Breast epithelium (tissue), 3 donors: ENCODE data around the gene AGBL5.
A peak's percentile ranks its signal among the peaks of the same experiment; 100 is the strongest.

Experiments
- POLR2AphosphoS5 ChIP-seq, 3 donors: sonication (generic); formaldehyde crosslinking; IDR thresholded peaks; one replicate each; pipeline ENCODE4 v1.6.1; 2017; ENCODE audit warnings: antibody characterized with exemption in 3 of 3
- TF ChIP-seq, protein P1 (sequence below), 3 donors: fragments of 450-650 bp; IDR thresholded peaks; one replicate each; pipeline ENCODE4 v1.5.1; 2016 to 2017; ENCODE audit warnings: antibody characterized with exemption in 3 of 3, mild to moderate bottlenecking in 3 of 3, moderate library complexity in 3 of 3

DNA sequence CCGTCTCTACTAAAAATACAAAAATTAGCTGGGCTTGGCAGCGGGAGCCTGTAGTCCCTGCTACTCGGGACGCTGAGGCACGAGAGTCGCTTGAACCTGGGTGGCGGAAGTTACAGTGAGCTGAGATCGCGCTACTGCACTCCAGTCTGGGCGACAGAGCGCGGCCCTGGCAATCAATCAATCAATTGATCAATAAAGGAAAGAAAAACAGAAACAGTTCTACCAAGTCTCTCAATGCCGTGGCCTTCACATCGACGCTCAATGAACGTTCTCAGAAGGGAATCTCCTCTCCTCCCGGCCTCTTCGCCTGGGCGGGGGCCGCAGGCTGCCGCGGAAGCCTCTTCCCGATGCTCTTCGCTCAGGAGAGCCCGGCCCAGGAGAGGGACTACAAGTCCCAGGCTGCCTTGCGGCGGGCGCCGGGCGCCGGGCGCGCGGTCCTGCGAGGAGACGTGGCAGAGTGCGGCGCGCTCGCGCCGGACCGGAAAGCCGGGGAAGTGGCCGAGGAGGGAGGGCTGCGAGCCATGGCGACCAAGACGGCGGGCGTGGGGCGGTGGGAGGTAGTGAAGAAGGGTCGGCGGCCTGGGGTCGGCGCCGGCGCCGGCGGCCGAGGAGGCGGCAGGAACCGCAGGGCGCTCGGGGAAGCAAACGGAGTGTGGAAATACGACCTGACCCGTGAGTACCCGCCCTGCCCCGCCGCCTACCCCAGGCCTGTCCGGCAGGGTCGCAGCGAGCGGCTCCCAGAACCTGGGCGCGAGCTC is 18.8 kb upstream of the AGBL5 start, which contains the start of gene TMEM214:
- TF ChIP-seq, protein P1, sequence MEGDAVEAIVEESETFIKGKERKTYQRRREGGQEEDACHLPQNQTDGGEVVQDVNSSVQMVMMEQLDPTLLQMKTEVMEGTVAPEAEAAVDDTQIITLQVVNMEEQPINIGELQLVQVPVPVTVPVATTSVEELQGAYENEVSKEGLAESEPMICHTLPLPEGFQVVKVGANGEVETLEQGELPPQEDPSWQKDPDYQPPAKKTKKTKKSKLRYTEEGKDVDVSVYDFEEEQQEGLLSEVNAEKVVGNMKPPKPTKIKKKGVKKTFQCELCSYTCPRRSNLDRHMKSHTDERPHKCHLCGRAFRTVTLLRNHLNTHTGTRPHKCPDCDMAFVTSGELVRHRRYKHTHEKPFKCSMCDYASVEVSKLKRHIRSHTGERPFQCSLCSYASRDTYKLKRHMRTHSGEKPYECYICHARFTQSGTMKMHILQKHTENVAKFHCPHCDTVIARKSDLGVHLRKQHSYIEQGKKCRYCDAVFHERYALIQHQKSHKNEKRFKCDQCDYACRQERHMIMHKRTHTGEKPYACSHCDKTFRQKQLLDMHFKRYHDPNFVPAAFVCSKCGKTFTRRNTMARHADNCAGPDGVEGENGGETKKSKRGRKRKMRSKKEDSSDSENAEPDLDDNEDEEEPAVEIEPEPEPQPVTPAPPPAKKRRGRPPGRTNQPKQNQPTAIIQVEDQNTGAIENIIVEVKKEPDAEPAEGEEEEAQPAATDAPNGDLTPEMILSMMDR (IDR thresholded peaks at IDR 0.05): peak in 1 of 3 donors; percentile 13
- peak; percentile 43 to 80 (median 61) for TF ChIP-seq POLR2AphosphoS5 (IDR thresholded peaks at IDR 0.05)
